Measurements from ENCODE around the gene NINJ2. TPM values are rescaled to one million over a fixed set of nuclear protein-coding genes. Genes with fewer than 3 reads are reported as not detected.
A peak's percentile ranks its signal among the peaks of the same experiment; 100 is the strongest.

NINJ2 gene
- total RNA-seq, 3 donors from 2014 or later (not counting 1 experiment from before 2014, with no cell fraction given) = 3.1 to 6.6 (median 4.9) TPM

DNA sequence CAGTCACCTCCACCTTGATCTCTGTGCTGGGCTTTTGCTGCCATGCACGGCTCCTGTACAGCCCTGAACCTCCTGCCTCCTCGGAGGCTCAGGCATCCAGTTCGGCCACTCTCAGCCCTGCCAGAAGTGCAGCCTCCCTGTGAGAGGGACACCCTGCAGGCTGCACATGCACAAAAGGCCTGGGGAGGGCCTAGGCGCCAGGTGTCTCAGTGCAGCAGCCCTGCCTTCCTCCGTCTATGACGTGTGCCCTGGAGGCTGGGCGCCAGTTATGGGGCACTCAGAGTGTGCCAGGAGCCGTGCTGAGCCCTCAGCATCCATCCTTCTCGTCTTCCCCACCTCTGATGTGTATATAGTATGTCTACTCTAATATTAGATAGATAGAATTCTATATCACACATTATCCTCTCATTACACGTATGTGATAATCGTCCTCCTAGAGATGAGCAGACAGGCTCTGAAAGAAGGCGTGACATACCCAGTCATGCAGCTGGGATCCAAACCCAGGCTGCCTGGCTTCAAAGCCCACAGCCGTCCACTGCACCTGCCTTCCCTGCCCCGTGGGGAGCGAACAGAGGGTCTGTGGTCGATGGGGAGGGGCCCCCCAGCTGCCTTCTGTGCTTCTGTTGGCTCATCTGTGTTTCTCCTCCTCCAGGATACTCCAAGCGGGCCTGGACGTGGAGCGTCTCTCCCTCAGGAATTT lies 102.4 kb downstream of the NINJ2 start:
- Mint-ChIP-seq H3K9me3 (no peaks in the 10 kb centered on the region), H3K27ac (peak overlapping the region in 1 of 2 donors; percentile 87)

DNA sequence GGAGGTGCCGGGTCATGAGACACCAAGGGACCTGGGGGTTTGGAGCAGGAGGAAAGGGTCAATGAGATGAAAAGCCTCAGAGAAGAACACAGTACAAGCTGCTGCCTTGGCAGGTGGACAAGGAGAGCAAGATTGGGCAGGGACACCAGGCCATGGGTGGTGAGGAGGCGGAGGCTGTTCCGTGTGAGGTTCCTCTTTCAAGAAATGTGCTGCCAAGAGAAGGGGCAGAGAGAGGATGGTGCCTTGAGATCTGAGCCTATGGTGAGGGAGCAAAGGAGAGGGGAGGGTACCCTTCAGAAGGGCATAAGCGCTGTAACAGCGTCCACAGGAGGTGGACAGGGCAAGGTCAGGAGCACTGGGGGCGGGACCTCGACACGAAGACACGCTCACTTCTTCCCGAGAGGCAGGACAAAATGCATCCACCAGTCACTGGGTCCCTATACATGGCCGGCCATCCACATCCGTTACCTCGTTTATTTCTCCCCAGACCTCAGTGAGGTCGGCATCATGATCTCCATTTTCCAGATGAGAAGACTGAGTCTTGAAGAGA lies 103.3 kb downstream of the NINJ2 start:
- DNase-seq = no peak
- no peaks in the 10 kb centered on the region for H3K36me3 ChIP-seq (ENCODE audit: control insufficient read depth, insufficient read depth, low read length)
- no peaks in the 10 kb centered on the region for H3K27me3 ChIP-seq (ENCODE audit: control insufficient read depth, insufficient read depth, low read length)
- 87% methylated on average over 14 of the region's 14 CpGs for WGBS (ENCODE audit: insufficient coverage)
- no peaks in the 10 kb centered on the region for H3K9me3 ChIP-seq (ENCODE audit: control insufficient read depth, insufficient read depth, low read length)
- Mint-ChIP-seq H3K27ac (peak overlapping the region in 1 of 2 donors; percentile 87), H3K36me3 (no peaks in the 10 kb centered on the region), H3K27me3 (ENCODE audit: low read depth in 2 of 2) (no peaks in the 10 kb centered on the region), H3K9me3 (no peaks in the 10 kb centered on the region), H3K4me1 (peaks cover 31 to 83% of the 10 kb centered on the region in 2 donors), H3K4me3 (no peak overlapping the region)
- TF ChIP-seq, protein P1, sequence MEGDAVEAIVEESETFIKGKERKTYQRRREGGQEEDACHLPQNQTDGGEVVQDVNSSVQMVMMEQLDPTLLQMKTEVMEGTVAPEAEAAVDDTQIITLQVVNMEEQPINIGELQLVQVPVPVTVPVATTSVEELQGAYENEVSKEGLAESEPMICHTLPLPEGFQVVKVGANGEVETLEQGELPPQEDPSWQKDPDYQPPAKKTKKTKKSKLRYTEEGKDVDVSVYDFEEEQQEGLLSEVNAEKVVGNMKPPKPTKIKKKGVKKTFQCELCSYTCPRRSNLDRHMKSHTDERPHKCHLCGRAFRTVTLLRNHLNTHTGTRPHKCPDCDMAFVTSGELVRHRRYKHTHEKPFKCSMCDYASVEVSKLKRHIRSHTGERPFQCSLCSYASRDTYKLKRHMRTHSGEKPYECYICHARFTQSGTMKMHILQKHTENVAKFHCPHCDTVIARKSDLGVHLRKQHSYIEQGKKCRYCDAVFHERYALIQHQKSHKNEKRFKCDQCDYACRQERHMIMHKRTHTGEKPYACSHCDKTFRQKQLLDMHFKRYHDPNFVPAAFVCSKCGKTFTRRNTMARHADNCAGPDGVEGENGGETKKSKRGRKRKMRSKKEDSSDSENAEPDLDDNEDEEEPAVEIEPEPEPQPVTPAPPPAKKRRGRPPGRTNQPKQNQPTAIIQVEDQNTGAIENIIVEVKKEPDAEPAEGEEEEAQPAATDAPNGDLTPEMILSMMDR (IDR thresholded peaks at IDR 0.05) = no peak
- H3K4me1 ChIP-seq (ENCODE audit: control insufficient read depth, insufficient read depth, low read length) = peaks cover 41% of the 10 kb centered on the region
- no peak for ATAC-seq
- H3K27ac ChIP-seq (ENCODE audit: low read length) = no peak overlapping the region
- intact Hi-C loops (cut with micrococcal nuclease) = loop anchor here (5.0 kb wide), 1 partner anchor 387 kb away; the partner anchor contains the start of gene RAD52
- H3K4me3 ChIP-seq (ENCODE audit: low read length) = no peak overlapping the region

More for the DNA sequence above, 102.4 kb downstream of the NINJ2 start:
- peak in 1 of 2 donors; percentile 39 for DNase-seq
- Histone ChIP-seq H3K9me3 (ENCODE audit: control insufficient read depth, insufficient read depth, low read length) (no peaks in the 10 kb centered on the region), H3K36me3 (ENCODE audit: control insufficient read depth, insufficient read depth, low read length) (no peaks in the 10 kb centered on the region), H3K27ac (ENCODE audit: low read length) (no peak overlapping the region), H3K4me3 (ENCODE audit: low read length) (no peak overlapping the region), H3K27me3 (ENCODE audit: control insufficient read depth, insufficient read depth, low read length) (no peaks in the 10 kb centered on the region), H3K4me1 (ENCODE audit: control insufficient read depth, insufficient read depth, low read length) (peaks cover 49% of the 10 kb centered on the region)
- WGBS (ENCODE audit: insufficient coverage) = 88% methylated on average over 16 of the region's 19 CpGs
- H3K36me3 Mint-ChIP-seq = no peaks in the 10 kb centered on the region
- H3K4me3 Mint-ChIP-seq = no peak overlapping the region
- TF ChIP-seq, protein P1 (IDR thresholded peaks at IDR 0.05) = no peak
- H3K4me1 Mint-ChIP-seq = peaks cover 39 to 86% of the 10 kb centered on the region in 2 donors
- ATAC-seq = no peak
- intact Hi-C loops (cut with micrococcal nuclease) = loop anchor here (5.0 kb wide), 1 partner anchor 386 kb away; the partner anchor contains the start of gene RAD52
- H3K27me3 Mint-ChIP-seq (ENCODE audit: low read depth in 2 of 2) = no peaks in the 10 kb centered on the region

GRCh38 chr12:559208-559905 lies 103.9 kb downstream of the NINJ2 start:
- H3K36me3 ChIP-seq (ENCODE audit: control insufficient read depth, insufficient read depth, low read length) = no peaks in the 10 kb centered on the region
- no peaks in the 10 kb centered on the region for H3K27me3 ChIP-seq (ENCODE audit: control insufficient read depth, insufficient read depth, low read length)
- no peaks in the 10 kb centered on the region for H3K36me3 Mint-ChIP-seq
- H3K4me1 Mint-ChIP-seq = peaks cover 26 to 78% of the 10 kb centered on the region in 2 donors
- H3K4me3 ChIP-seq (ENCODE audit: low read length) = no peak overlapping the region
- H3K27me3 Mint-ChIP-seq (ENCODE audit: low read depth in 2 of 2) = no peaks in the 10 kb centered on the region
- TF ChIP-seq, protein P1 (IDR thresholded peaks at IDR 0.05) = no peak
- no peak overlapping the region for H3K27ac ChIP-seq (ENCODE audit: low read length)
- DNase-seq (no peak), ATAC-seq (no peak)
- H3K27ac Mint-ChIP-seq = peak overlapping the region in 1 of 2 donors; percentile 87
- WGBS (ENCODE audit: insufficient coverage) = 95% methylated on average over 21 of the region's 21 CpGs
- H3K4me1 ChIP-seq (ENCODE audit: control insufficient read depth, insufficient read depth, low read length) = peaks cover 34% of the 10 kb centered on the region
- intact Hi-C loops (cut with micrococcal nuclease) = no loop called here
- no peaks in the 10 kb centered on the region for H3K9me3 Mint-ChIP-seq
- no peaks in the 10 kb centered on the region for H3K9me3 ChIP-seq (ENCODE audit: control insufficient read depth, insufficient read depth, low read length)
- no peak overlapping the region for H3K4me3 Mint-ChIP-seq
